HG03520 (cell line): ENCODE measurements around the gene MN1.

Experiments used
- ATAC-seq: cut with Tn5 transposase; IDR thresholded peaks from one replicate; pipeline ENCODE4 v1.9.1; 2021; ENCODE audit warnings: mild to moderate bottlenecking, moderate library complexity; ENCODE audit not compliant: unreplicated experiment

Gene MN1

GRCh38 chr22:27765706-27766291 is 35.8 kb downstream of the MN1 start:
- ATAC-seq, result no peak

GRCh38 chr22:27764722-27765236 is 36.8 kb downstream of the MN1 start:
- ATAC-seq, result no peak

GRCh38 chr22:27761665-27762064 is 39.9 kb downstream of the MN1 start:
- no peak for ATAC-seq

GRCh38 chr22:27761000-27761399 is 40.6 kb downstream of the MN1 start:
- ATAC-seq, result no peak

- ATAC-seq, result no peak
These were observed 41.1 kb downstream of the MN1 start for GRCh38 chr22:27760474-27760873.

- no peak for ATAC-seq
These were observed 43.5 kb downstream of the MN1 start for GRCh38 chr22:27757928-27758525.

- no peak for ATAC-seq
These were observed 45.3 kb downstream of the MN1 start for GRCh38 chr22:27756212-27756660.

GRCh38 chr22:27755521-27756211 is 45.9 kb downstream of the MN1 start:
- ATAC-seq, result no peak

GRCh38 chr22:27754888-27755480 is 46.6 kb downstream of the MN1 start:
- ATAC-seq, result no peak

GRCh38 chr22:27754247-27754887 is 47.2 kb downstream of the MN1 start:
- ATAC-seq, result no peak

- ATAC-seq, result no peak
These were observed 48.8 kb downstream of the MN1 start for GRCh38 chr22:27752771-27753170.

- ATAC-seq, result no peak
These were observed 49.4 kb downstream of the MN1 start for GRCh38 chr22:27752141-27752540.

GRCh38 chr22:27751277-27752070 is 50.1 kb downstream of the MN1 start:
- no peak for ATAC-seq

GRCh38 chr22:27750584-27751265 is 50.8 kb downstream of the MN1 start:
- no peak for ATAC-seq

GRCh38 chr22:27749597-27750225 is 51.8 kb downstream of the MN1 start:
- no peak for ATAC-seq

- no peak for ATAC-seq
These were observed 52.8 kb downstream of the MN1 start for GRCh38 chr22:27748751-27749191.

GRCh38 chr22:27748349-27748748 is 53.2 kb downstream of the MN1 start:
- ATAC-seq, result no peak

- ATAC-seq, result no peak
These were observed 53.9 kb downstream of the MN1 start for GRCh38 chr22:27747396-27748221.
